Panc1 (cell line): ENCODE data around the gene SSUH2. TPM values are rescaled to one million over a fixed set of nuclear protein-coding genes. Genes with fewer than 3 reads are reported as not detected.

ENCODE experiments used
- ATAC-seq: fragments of 200-7000 bp; cut with Tn5 transposase; 2 replicates; pipeline ENCODE4 v1.9.1; 2020; ENCODE audit warnings: mild to moderate bottlenecking, moderate library complexity
- BruUV-seq: library from RNA; stranded (reverse); fragments of 400-500 nt; replicated peaks from 2 replicates; lab custom pipeline; 2021; lab: Mats Ljungman, UMichigan
- CTCF ChIA-PET: fragments of 300-600 bp; sonication (Branson Sonifier 250); formaldehyde crosslinking; loops from one replicate; lab custom pipeline; 2022; ENCODE audit warnings: antibody characterized with exemption; lab: Charles Lee
- POLR2A ChIA-PET: fragments of 300-600 bp; sonication (Branson Sonifier 250); formaldehyde crosslinking; loops from one replicate; lab custom pipeline; 2022; ENCODE audit warnings: antibody characterized with exemption; lab: Charles Lee
- DNase-seq: peaks from one replicate; pipeline ENCODE4 v3.0.0-alpha.2; 2010; ENCODE audit warnings: low read depth, low spot score
- H3K27ac ChIP-seq: 2 replicates; pipeline ENCODE4 v1.5.1; 2011; ENCODE audit warnings: mild to moderate bottlenecking, low read length, inconsistent platforms
- H3K27me3 ChIP-seq: fragments of 200-500 bp; sonication (Bioruptor generic); 2 replicates; pipeline ENCODE4 v1.6.0; 2014; ENCODE audit warnings: low read length, inconsistent platforms; ENCODE audit not compliant: control insufficient read depth, insufficient read depth
- H3K36me3 ChIP-seq: fragments of 200-500 bp; sonication (Bioruptor generic); 2 replicates; pipeline ENCODE4 v1.5.1; 2014; ENCODE audit warnings: inconsistent platforms, mild to moderate bottlenecking, low read length, moderate library complexity; ENCODE audit not compliant: control insufficient read depth, insufficient read depth
- H3K4me1 ChIP-seq: 2 replicates; pipeline ENCODE4 v1.5.1; 2011; ENCODE audit warnings: inconsistent platforms, mild to moderate bottlenecking, low read length, moderate library complexity; ENCODE audit not compliant: control insufficient read depth, insufficient read depth
- H3K4me3 ChIP-seq, 2 experiments: 2 replicates each; pipeline ENCODE4 v1.5.1; 2011 to 2012; ENCODE audit warnings: low read depth in 2 of 2, low read length in 2 of 2, mild to moderate bottlenecking in 2 of 2, inconsistent platforms in 1 of 2, moderate library complexity in 1 of 2
- H3K9me3 ChIP-seq: fragments of 200-500 bp; sonication (Bioruptor generic); 2 replicates; pipeline ENCODE4 v1.5.1; 2014; ENCODE audit warnings: low read depth, mild to moderate bottlenecking, inconsistent platforms, low read length, moderate library complexity; ENCODE audit not compliant: control insufficient read depth, insufficient read depth
- POLR2AphosphoS5 ChIP-seq: IDR thresholded peaks from 2 replicates; pipeline ENCODE4 v1.6.1; 2012; ENCODE audit warnings: mild to moderate bottlenecking, low read depth, low read length, moderate library complexity
- REST ChIP-seq, 2 experiments: IDR thresholded peaks; 2 replicates each; pipeline ENCODE4 v1.6.1; 2011 to 2012; ENCODE audit warnings: low read depth in 2 of 2, control low read depth in 1 of 2, low read length in 1 of 2, mild to moderate bottlenecking in 1 of 2, moderate library complexity in 1 of 2; ENCODE audit not compliant: insufficient read depth in 1 of 2
- SIN3A ChIP-seq: IDR thresholded peaks from 2 replicates; pipeline ENCODE4 v1.6.1; 2012; ENCODE audit warnings: low read depth, mild to moderate bottlenecking, low read length, moderate library complexity, borderline replicate concordance; ENCODE audit not compliant: insufficient read depth
- TCF7L2 ChIP-seq: IDR thresholded peaks from 2 replicates; pipeline ENCODE4 v1.6.1; 2011; ENCODE audit warnings: mild to moderate bottlenecking, low read depth, low read length, inconsistent platforms
- in situ Hi-C: cut with HindIII; loops from 2 replicates; pipeline ENCODE4 v1.10.0; 2016; ENCODE audit warnings: low sequenced_read_pairs, low pct_unique_long_range_greater_than_20kb
- intact Hi-C: fragments of 100-400 bp; cut with micrococcal nuclease; formaldehyde crosslinking; loops from one replicate; pipeline ENCODE4 v1.10.0; 2022; ENCODE audit not compliant: unreplicated experiment
- total RNA-seq: library from RNA; stranded (reverse); gene quantifications from one replicate; pipeline ENCODE4 v1.2.1, GENCODE V29; 2021; ENCODE audit not compliant: unreplicated experiment
- TF ChIP-seq, protein P1 (sequence below): fragments of 450-650 bp; IDR thresholded peaks from 2 replicates; pipeline ENCODE4 v1.5.1; 2017; ENCODE audit warnings: mild to moderate bottlenecking

Gene SSUH2
- total RNA-seq, 1 experiment from 2014 or later = not detected

GRCh38 chr3:8651418-8652323 is 7.1 kb upstream of the SSUH2 start:
- POLR2A ChIA-PET = no interaction called here
- Histone ChIP-seq H3K36me3 (no peaks in the 10 kb centered on the region), H3K4me1 (no peaks in the 10 kb centered on the region), H3K27me3 (no peaks in the 10 kb centered on the region), H3K27ac (no peak overlapping the region), H3K4me3 (no peak overlapping the region), H3K9me3 (no peaks in the 10 kb centered on the region)
- no peak for DNase-seq
- in situ Hi-C loops = no loop called here
- no TSS peak for BruUV-seq
- CTCF ChIA-PET = no interaction called here
- intact Hi-C loops = no loop called here
- no peak for ATAC-seq
- TF ChIP-seq, protein P1, sequence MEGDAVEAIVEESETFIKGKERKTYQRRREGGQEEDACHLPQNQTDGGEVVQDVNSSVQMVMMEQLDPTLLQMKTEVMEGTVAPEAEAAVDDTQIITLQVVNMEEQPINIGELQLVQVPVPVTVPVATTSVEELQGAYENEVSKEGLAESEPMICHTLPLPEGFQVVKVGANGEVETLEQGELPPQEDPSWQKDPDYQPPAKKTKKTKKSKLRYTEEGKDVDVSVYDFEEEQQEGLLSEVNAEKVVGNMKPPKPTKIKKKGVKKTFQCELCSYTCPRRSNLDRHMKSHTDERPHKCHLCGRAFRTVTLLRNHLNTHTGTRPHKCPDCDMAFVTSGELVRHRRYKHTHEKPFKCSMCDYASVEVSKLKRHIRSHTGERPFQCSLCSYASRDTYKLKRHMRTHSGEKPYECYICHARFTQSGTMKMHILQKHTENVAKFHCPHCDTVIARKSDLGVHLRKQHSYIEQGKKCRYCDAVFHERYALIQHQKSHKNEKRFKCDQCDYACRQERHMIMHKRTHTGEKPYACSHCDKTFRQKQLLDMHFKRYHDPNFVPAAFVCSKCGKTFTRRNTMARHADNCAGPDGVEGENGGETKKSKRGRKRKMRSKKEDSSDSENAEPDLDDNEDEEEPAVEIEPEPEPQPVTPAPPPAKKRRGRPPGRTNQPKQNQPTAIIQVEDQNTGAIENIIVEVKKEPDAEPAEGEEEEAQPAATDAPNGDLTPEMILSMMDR = no peak
- no peak for TF ChIP-seq TCF7L2
- no peak for TF ChIP-seq POLR2AphosphoS5
- TF ChIP-seq SIN3A = no peak
- TF ChIP-seq REST (IDR thresholded peaks at IDR 0.05; ENCODE audit: insufficient read depth in 1 of 2, low read depth in 2 of 2, low read length in 1 of 2) = no peak

DNA sequence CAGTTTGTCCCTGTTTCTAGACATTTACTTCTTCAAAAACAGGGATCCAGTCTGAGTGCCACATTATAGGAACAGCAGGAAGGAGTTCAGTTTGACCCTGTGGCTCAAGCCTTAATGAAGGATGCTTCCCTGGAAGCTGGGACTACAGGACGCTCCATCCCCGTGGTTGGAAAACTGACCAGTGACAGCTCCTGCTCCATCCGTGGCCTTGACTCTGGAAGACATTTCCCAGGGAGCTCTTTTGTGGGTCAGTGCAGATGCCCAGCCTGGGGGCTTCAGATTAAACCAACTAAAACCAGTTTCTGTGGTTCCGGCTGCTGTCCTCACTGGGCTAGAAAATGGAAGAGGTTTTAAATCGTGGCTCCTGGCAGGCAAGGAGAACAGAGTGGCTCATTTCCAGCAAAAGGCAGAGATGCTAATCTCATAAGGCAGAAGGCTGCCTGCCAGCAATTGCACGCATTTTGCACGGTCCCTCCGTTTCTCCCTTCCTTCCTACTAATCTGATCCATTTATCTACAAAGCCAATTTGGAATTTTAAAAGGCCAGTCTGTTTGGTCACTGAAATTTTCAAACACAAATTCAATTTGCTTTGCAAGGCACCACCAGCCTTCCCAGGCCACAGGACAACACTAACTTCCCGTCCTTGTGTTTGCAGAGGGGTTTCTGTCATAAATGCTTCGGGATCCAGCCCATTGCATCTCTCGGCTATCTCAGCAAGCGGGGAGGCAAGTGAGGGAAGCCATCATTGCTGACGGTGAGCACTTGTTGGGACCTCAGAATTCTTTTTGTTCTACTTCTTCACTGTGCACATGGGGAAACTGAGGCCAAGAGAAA is 6.2 kb upstream of the SSUH2 start:
- no peaks in the 10 kb centered on the region for H3K27me3 ChIP-seq
- POLR2A ChIA-PET = no interaction called here
- no peak for DNase-seq
- H3K36me3 ChIP-seq = no peaks in the 10 kb centered on the region
- H3K9me3 ChIP-seq = no peaks in the 10 kb centered on the region
- CTCF ChIA-PET = no interaction called here
- no TSS peak for BruUV-seq
- intact Hi-C loops = no loop called here
- ATAC-seq = no peak
- no peak overlapping the region for H3K4me3 ChIP-seq
- H3K27ac ChIP-seq = no peak overlapping the region
- in situ Hi-C loops = no loop called here
- H3K4me1 ChIP-seq = no peaks in the 10 kb centered on the region
- TF ChIP-seq TCF7L2 = no peak
- TF ChIP-seq, protein P1 = no peak
- TF ChIP-seq POLR2AphosphoS5 = no peak
- no peak for TF ChIP-seq SIN3A
- no peak for TF ChIP-seq REST (IDR thresholded peaks at IDR 0.05; ENCODE audit: insufficient read depth in 1 of 2, low read depth in 2 of 2, low read length in 1 of 2)
